ENCODE data around the gene TRIP4.
"Not testable (repeated sequence)": the region's sequence is repeated elsewhere in the genome, so short reads cannot be mapped to it uniquely, and the experiment has no call there.

TRIP4 gene

DNA sequence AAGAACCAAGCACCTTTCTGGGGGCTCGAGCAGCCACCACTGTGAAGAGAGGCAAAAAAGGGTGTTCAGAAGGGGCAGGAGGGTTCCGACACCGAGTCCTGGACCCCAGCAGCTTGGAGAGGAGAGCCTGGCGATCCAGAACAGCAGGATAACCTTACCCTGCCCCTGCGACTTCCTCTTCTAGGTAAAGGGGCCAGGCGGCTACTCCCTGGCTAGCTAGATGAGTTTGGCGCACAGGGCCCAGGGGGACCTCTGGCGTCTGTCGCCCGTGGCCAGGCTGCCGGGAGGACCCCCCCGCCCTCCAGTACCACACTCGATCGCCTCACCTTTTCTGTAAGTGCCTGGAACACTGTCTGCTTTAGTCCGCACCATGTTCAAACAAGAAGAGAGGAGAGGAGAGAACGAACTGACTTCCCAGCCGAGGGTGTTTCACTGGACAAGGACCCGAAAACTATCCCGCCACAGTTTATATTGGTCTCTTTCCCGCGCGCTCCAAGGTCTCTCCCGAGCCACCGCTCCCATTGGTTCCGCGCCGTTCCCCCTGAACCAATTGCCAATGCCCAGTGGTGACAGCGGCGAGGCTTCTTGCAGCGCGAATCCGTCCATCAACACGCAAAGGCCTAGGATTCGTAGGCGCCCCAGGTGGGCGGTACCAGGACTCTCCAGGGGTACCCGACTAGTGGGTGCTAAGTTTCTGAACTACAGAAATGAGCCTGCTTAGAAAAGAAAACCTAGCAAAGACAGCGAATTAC is 6.5 kb upstream of the TRIP4 start, which contains the start of gene PCLAF:
Gene PCLAF (minus strand): TSS at position 442 of the 752 bp plus-strand sequence. CDS start 70 bp downstream, at position 372.
- TF ChIP-seq, protein P1, sequence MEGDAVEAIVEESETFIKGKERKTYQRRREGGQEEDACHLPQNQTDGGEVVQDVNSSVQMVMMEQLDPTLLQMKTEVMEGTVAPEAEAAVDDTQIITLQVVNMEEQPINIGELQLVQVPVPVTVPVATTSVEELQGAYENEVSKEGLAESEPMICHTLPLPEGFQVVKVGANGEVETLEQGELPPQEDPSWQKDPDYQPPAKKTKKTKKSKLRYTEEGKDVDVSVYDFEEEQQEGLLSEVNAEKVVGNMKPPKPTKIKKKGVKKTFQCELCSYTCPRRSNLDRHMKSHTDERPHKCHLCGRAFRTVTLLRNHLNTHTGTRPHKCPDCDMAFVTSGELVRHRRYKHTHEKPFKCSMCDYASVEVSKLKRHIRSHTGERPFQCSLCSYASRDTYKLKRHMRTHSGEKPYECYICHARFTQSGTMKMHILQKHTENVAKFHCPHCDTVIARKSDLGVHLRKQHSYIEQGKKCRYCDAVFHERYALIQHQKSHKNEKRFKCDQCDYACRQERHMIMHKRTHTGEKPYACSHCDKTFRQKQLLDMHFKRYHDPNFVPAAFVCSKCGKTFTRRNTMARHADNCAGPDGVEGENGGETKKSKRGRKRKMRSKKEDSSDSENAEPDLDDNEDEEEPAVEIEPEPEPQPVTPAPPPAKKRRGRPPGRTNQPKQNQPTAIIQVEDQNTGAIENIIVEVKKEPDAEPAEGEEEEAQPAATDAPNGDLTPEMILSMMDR (IDR thresholded peaks at IDR 0.05; ENCODE audit: borderline replicate concordance, control extremely low read depth, extremely low read depth, insufficient read depth, missing control alignments): no peak
- in situ Hi-C loops (cut with MboI; ENCODE audit: low sequenced_read_pairs, unreplicated experiment): no loop called here

DNA sequence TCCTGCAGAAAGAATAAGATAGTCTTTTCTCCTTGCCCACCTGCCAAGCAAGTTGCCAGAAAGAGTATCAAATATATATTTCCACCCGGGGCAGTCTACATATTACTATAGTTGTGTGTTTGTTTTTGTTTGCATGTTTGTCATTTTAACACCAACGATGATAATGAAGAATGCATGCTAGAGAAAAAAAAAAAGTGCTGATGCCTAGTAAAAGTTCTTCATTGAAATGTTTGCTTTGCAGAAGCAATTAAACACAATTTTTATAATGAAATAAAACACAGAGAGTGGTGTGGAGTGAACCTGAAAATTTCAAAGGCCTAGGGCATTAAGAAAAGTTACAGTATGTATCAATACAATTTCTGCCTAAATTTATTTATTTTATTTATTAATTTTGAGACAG is 3.9 kb upstream of the TRIP4 start:
- TF ChIP-seq, protein P1 (IDR thresholded peaks at IDR 0.05; ENCODE audit: borderline replicate concordance, control extremely low read depth, extremely low read depth, insufficient read depth, missing control alignments): no peak
- in situ Hi-C loops (cut with MboI; ENCODE audit: low sequenced_read_pairs, unreplicated experiment): no loop called here
- no peak for DNase-seq (ENCODE audit: low spot score)

More for the DNA sequence above, 6.5 kb upstream of the TRIP4 start, which contains the start of gene PCLAF:
- peak; percentile 95 for DNase-seq (ENCODE audit: low spot score)

DNA sequence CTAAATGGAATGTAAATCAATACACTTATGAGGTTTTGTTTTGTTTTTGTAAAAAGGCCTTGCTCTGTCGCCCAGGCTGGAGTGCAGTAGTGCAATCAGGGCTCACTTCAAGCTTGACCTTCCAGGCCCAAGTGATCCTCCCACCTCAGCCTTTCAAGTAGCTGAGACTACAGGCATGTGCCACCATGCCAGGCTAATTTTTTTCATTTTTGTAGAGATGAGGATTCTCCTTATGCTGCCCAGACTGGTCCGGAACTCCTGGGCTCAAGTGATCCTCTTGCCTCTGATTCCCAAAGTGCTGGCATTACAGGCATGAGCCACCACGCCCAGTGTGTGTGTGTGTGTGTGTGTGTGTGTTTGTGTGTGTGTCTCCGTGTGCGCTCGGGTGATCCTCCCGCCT is 1.3 kb upstream of the TRIP4 start:
- TF ChIP-seq, protein P1 (IDR thresholded peaks at IDR 0.05; ENCODE audit: borderline replicate concordance, control extremely low read depth, extremely low read depth, insufficient read depth, missing control alignments): no peak
- in situ Hi-C loops (cut with MboI; ENCODE audit: low sequenced_read_pairs, unreplicated experiment): no loop called here
- no peak for DNase-seq (ENCODE audit: low spot score)

DNA sequence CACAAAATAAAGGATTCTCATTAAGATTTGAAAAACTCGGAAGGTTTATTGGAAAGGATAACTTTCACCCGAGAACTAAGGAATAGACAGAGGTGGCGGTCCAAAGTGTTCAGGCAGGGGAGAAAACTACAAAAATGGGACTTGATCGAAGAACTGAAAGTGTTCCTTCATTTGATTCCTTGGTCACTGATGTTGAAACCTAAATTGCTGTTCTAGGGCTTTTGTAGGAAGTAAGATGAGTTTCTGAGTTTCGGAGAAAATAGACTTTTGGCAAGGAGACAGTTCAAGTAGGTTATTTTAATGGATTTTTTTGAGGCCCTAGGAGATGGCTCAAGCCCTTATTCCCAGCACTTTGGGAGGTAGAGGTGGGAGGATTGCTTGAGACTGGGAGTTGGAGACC is 1.4 kb downstream of the TRIP4 start:
- TF ChIP-seq, protein P1 (IDR thresholded peaks at IDR 0.05; ENCODE audit: borderline replicate concordance, control extremely low read depth, extremely low read depth, insufficient read depth, missing control alignments): no peak
- DNase-seq (ENCODE audit: low spot score): no peak

DNA sequence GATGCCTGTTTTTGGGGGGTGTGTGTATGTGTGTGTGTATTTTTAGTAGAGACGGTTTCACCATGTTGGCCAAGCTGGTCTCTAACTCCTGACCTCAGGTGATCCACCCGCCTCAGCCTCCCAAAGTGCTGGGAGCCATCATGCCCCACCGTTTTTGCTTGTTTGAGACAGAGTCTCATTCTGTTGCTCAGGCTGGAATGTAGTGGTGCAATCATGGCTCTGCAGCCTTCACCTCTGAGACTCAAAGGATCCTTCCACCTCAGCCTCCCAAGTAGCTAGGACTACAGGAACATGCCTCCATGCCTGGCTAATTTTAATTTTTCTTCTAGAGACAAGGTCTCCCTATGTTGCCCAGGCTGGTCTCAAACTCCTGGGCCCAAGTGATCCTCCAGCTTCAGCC is 4.8 kb downstream of the TRIP4 start:
- in situ Hi-C loops (cut with MboI; ENCODE audit: low sequenced_read_pairs, unreplicated experiment): not testable (repeated sequence)

More for the DNA sequence above, 1.4 kb downstream of the TRIP4 start:
- in situ Hi-C loops (cut with MboI; ENCODE audit: low sequenced_read_pairs, unreplicated experiment): no loop called here

DNA sequence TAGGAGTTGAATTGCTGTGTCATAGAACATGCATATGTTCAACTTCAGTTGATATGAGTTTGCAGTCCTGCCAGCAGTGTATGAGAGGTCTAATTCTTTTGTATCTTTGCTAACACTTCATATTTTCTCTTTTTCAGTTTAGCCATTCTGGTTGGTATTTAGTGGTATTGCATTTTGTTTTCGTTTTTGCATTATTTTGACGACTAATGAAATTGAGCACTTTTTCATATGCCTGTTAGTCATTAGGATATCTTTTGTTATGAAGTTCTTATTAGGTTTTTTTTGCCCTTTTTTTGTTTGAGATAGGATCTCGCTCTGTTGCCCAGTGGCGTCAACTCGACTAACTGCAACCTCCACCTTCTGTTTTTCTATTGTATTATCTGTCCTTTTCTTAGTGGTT is 9.2 kb downstream of the TRIP4 start:
- in situ Hi-C loops (cut with MboI; ENCODE audit: low sequenced_read_pairs, unreplicated experiment): no loop called here
- TF ChIP-seq, protein P1 (IDR thresholded peaks at IDR 0.05; ENCODE audit: borderline replicate concordance, control extremely low read depth, extremely low read depth, insufficient read depth, missing control alignments): no peak
- no peak for DNase-seq (ENCODE audit: low spot score)

More for the DNA sequence above, 4.8 kb downstream of the TRIP4 start:
- not testable (repeated sequence) for DNase-seq (ENCODE audit: low spot score)

DNA sequence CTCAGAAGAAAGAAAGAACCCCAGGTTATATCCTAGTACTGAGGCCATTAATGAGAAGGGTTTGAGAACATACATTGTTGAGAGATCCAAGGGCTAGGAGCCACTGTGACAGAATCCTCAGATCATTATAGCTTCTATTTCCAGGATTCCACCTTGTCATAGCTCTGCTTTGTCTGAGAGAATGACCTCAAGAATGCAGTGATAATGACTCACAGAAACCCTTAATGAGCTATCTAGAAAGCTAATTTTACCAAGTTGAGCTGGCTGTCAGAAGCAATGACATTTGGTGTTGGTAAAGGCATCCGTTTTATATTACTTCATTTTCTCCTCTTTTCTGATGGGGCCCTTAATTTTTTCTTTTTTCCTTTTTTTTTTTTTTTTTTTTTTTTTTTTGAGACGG is 10.9 kb downstream of the TRIP4 start:
- DNase-seq (ENCODE audit: low spot score): no peak
- TF ChIP-seq, protein P1 (IDR thresholded peaks at IDR 0.05; ENCODE audit: borderline replicate concordance, control extremely low read depth, extremely low read depth, insufficient read depth, missing control alignments): no peak
- in situ Hi-C loops (cut with MboI; ENCODE audit: low sequenced_read_pairs, unreplicated experiment): no loop called here
